IMR-90 (cell line): ENCODE results near the gene VSIR.

Experiments used
- BHLHE40 ChIP-seq: fragments of 150-350 bp; IDR thresholded peaks from 2 replicates; pipeline ENCODE4 v1.6.1; 2016; ENCODE audit warnings: mild to moderate bottlenecking, low read depth, low read length
- CEBPB ChIP-seq: IDR thresholded peaks from 2 replicates; pipeline ENCODE4 v1.6.1; 2012; ENCODE audit warnings: low read depth, low read length, improper control_type of control experiment
- CHD1 ChIP-seq: IDR thresholded peaks from 2 replicates; pipeline ENCODE4 v1.6.1; 2012; ENCODE audit warnings: low read depth, low read length, improper control_type of control experiment
- FOS ChIP-seq: fragments of 150-350 bp; IDR thresholded peaks from 2 replicates; pipeline ENCODE4 v1.6.1; 2016; ENCODE audit warnings: low read depth, low read length
- MAFK ChIP-seq: IDR thresholded peaks from 2 replicates; pipeline ENCODE4 v1.6.1; 2012; ENCODE audit warnings: low read depth, low read length, improper control_type of control experiment
- MXI1 ChIP-seq: IDR thresholded peaks from 2 replicates; pipeline ENCODE4 v1.6.1; 2012; ENCODE audit warnings: low read depth, mild to moderate bottlenecking, low read length, moderate library complexity, borderline replicate concordance
- NFE2L2 ChIP-seq: fragments of 150-350 bp; IDR thresholded peaks from 2 replicates; pipeline ENCODE4 v1.6.1; 2016; ENCODE audit warnings: low read depth, mild to moderate bottlenecking, low read length
- POLR2A ChIP-seq: IDR thresholded peaks from 2 replicates; pipeline ENCODE4 v1.6.1; 2012; ENCODE audit warnings: mild to moderate bottlenecking, low read depth, low read length
- RAD21 ChIP-seq: IDR thresholded peaks from 2 replicates; pipeline ENCODE4 v1.6.1; 2012; ENCODE audit warnings: low read length, improper control_type of control experiment
- RCOR1 ChIP-seq: IDR thresholded peaks from 2 replicates; pipeline ENCODE4 v1.6.1; 2012; ENCODE audit warnings: mild to moderate bottlenecking, low read length, improper control_type of control experiment; ENCODE audit not compliant: insufficient replicate concordance
- RFX5 ChIP-seq: IDR thresholded peaks from 2 replicates; pipeline ENCODE4 v1.8.0; 2012; ENCODE audit warnings: low read depth, mild to moderate bottlenecking, low read length, moderate library complexity
- SMC3 ChIP-seq: fragments of 150-350 bp; IDR thresholded peaks from 2 replicates; pipeline ENCODE4 v1.6.1; 2016; ENCODE audit warnings: low read depth, mild to moderate bottlenecking, antibody characterized with exemption, low read length, moderate library complexity
- TF ChIP-seq, protein P1 (sequence below): conservative IDR thresholded peaks from 2 replicates; pipeline ENCODE4 v1.5.1; 2012; ENCODE audit warnings: mild to moderate bottlenecking, low read depth, low read length, improper control_type of control experiment
- TF ChIP-seq, protein P2 (sequence below): fragments of 150-350 bp; IDR thresholded peaks from 2 replicates; pipeline ENCODE4 v1.6.1; 2017; ENCODE audit warnings: mild to moderate bottlenecking, antibody characterized with exemption, low read length, low read depth

DNA sequence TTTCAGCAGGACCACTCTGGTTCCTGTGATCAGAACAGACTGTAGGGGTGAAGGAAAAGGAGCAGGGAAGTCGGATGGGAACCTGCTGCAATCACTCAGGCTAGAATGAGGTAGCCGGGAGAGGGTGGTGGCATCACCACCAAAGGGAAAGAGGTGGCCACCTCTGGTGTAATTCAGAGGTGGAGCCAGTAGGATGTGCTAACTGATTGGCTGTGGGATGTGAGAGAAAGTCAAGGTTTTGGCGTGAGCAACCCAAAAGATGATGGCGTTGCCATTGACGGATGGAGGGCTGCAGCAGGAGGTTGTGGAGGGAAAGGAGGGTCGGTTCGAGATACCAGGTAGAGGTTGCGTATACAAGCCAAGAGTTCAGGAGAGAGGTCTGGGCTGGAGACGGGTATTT, 7.4 kb upstream of the VSIR start:
- TF ChIP-seq, protein P1, sequence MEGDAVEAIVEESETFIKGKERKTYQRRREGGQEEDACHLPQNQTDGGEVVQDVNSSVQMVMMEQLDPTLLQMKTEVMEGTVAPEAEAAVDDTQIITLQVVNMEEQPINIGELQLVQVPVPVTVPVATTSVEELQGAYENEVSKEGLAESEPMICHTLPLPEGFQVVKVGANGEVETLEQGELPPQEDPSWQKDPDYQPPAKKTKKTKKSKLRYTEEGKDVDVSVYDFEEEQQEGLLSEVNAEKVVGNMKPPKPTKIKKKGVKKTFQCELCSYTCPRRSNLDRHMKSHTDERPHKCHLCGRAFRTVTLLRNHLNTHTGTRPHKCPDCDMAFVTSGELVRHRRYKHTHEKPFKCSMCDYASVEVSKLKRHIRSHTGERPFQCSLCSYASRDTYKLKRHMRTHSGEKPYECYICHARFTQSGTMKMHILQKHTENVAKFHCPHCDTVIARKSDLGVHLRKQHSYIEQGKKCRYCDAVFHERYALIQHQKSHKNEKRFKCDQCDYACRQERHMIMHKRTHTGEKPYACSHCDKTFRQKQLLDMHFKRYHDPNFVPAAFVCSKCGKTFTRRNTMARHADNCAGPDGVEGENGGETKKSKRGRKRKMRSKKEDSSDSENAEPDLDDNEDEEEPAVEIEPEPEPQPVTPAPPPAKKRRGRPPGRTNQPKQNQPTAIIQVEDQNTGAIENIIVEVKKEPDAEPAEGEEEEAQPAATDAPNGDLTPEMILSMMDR = no peak
- TF ChIP-seq POLR2A (no peak), RCOR1 (no peak), CEBPB (no peak), NFE2L2 (no peak), SMC3 (no peak), MXI1 (no peak), RAD21 (no peak), BHLHE40 (no peak), MAFK (no peak), CHD1 (no peak), RFX5 (no peak), FOS (no peak)
- TF ChIP-seq, protein P2, sequence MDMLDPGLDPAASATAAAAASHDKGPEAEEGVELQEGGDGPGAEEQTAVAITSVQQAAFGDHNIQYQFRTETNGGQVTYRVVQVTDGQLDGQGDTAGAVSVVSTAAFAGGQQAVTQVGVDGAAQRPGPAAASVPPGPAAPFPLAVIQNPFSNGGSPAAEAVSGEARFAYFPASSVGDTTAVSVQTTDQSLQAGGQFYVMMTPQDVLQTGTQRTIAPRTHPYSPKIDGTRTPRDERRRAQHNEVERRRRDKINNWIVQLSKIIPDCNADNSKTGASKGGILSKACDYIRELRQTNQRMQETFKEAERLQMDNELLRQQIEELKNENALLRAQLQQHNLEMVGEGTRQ = no peak
